H1 (cell line): ENCODE data around the gene RAB35. TPM values are rescaled to one million over a fixed set of nuclear protein-coding genes. Genes with fewer than 3 reads are reported as not detected.

Experiments used
- CTCF ChIA-PET: fragments of 300-600 bp; sonication (Branson Sonifier 250); formaldehyde crosslinking; loops from one replicate; lab custom pipeline; 2021; ENCODE audit not compliant: partially characterized antibody; lab: Charles Lee
- POLR2A ChIA-PET: fragments of 300-600 bp; sonication (Branson Sonifier 250); formaldehyde crosslinking; loops from one replicate; lab custom pipeline; 2021; ENCODE audit warnings: inconsistent platforms; ENCODE audit not compliant: partially characterized antibody; lab: Charles Lee
- DNase-seq, 2 experiments: peaks; one replicate each; pipeline versions ENCODE4 v3.0.0 to v3.0.0-alpha.2; 2010 to 2022; ENCODE audit warnings: low spot score in 2 of 2, low read depth in 1 of 2, mixed read lengths in 1 of 2
- FAIRE-seq: peaks from 2 replicates; lab custom pipeline; 2011; peaks lifted over from hg19 to GRCh38; lab: Jason Lieb, UNC
- H2AFZ ChIP-seq: 2 replicates; pipeline ENCODE4 v1.8.1; 2012; ENCODE audit warnings: low read length, inconsistent platforms
- H2AK5ac ChIP-seq: 2 replicates; pipeline ENCODE4 v1.6.1; 2013; ENCODE audit warnings: low read depth, low read length
- H2BK120ac ChIP-seq: replicated peaks from 2 replicates; pipeline ENCODE3; 2013; ENCODE audit warnings: low read depth, low read length, inconsistent platforms
- H2BK12ac ChIP-seq: 2 replicates; pipeline ENCODE4 v1.6.1; 2013; ENCODE audit warnings: low read depth, low read length
- H2BK15ac ChIP-seq: 2 replicates; pipeline ENCODE4 v1.6.1; 2013; ENCODE audit warnings: low read length
- H2BK20ac ChIP-seq: 2 replicates; pipeline ENCODE4 v1.6.1; 2013; ENCODE audit warnings: low read length
- H2BK5ac ChIP-seq: 2 replicates; pipeline ENCODE4 v1.6.1; 2013; ENCODE audit warnings: low read depth, low read length
- H3K14ac ChIP-seq: 2 replicates; pipeline ENCODE4 v1.6.1; 2013; ENCODE audit warnings: inconsistent platforms; ENCODE audit not compliant: insufficient read length
- H3K18ac ChIP-seq: 2 replicates; pipeline ENCODE4 v1.6.1; 2013; ENCODE audit warnings: low read length; ENCODE audit errors: extremely low read depth
- H3K23ac ChIP-seq: 2 replicates; pipeline ENCODE4 v1.6.1; 2013; ENCODE audit warnings: inconsistent platforms; ENCODE audit not compliant: insufficient read length
- H3K23me2 ChIP-seq: 2 replicates; pipeline ENCODE4 v1.6.1; 2013; ENCODE audit warnings: low read depth, low read length
- H3K27ac ChIP-seq: 2 replicates; pipeline ENCODE4 v1.6.1; 2011; ENCODE audit warnings: low read depth, low read length, inconsistent platforms
- H3K27me3 ChIP-seq, 4 experiments: replicated peaks in 1 of 4; 1 replicate in 1 of 4; 2 replicates in 3 of 4; pipeline versions ENCODE4 v1.6.1 to v1.8.1; 2011 to 2013; ENCODE audit warnings: low read length in 3 of 4, mild to moderate bottlenecking in 3 of 4, inconsistent platforms in 2 of 4, mixed read lengths in 2 of 4, moderate library complexity in 1 of 4; ENCODE audit not compliant: control insufficient read depth in 3 of 4, insufficient read depth in 3 of 4; ENCODE audit errors: extremely low read depth in 1 of 4
- H3K36me3 ChIP-seq, 4 experiments: 2 replicates each; pipeline versions ENCODE4 v1.6.1 to v1.8.1; 2011 to 2013; ENCODE audit warnings: mild to moderate bottlenecking in 4 of 4, low read length in 3 of 4, moderate library complexity in 2 of 4, control low read depth in 1 of 4, inconsistent platforms in 1 of 4; ENCODE audit not compliant: insufficient read depth in 4 of 4, control insufficient read depth in 2 of 4
- H3K4ac ChIP-seq: replicated peaks from 2 replicates; pipeline ENCODE3; 2013; ENCODE audit warnings: low read length, low read depth, mixed read lengths, inconsistent platforms; ENCODE audit not compliant: insufficient read length
- H3K4me1 ChIP-seq, 4 experiments: replicated peaks in 1 of 4; 1 replicate in 1 of 4; 2 replicates in 3 of 4; pipeline versions ENCODE4 v1.6.1 to v1.8.1; 2011 to 2013; ENCODE audit warnings: low read length in 3 of 4, inconsistent platforms in 2 of 4, mixed read lengths in 1 of 4; ENCODE audit not compliant: insufficient read depth in 4 of 4, control insufficient read depth in 3 of 4
- H3K4me2 ChIP-seq, 2 experiments: 2 replicates each; pipeline versions ENCODE4 v1.6.1 to v1.8.1; 2011 to 2013; ENCODE audit warnings: low read depth in 2 of 2, low read length in 2 of 2, control low read depth in 1 of 2, inconsistent platforms in 1 of 2, mild to moderate bottlenecking in 1 of 2; ENCODE audit not compliant: insufficient read depth in 1 of 2
- H3K4me3 ChIP-seq, 4 experiments: fragments of 200-600, 300-600 bp in 1 of 4; sonication (generic), shearing (Covaris generic), sonication (Bioruptor Twin) in 1 of 4; 2 replicates each; pipeline versions ENCODE4 v1.5.1 to v1.8.1; 2011 to 2016; ENCODE audit warnings: low read length in 4 of 4, low read depth in 3 of 4, control low read depth in 2 of 4, inconsistent platforms in 2 of 4, mild to moderate bottlenecking in 2 of 4, mixed read lengths in 1 of 4, moderate library complexity in 1 of 4; ENCODE audit not compliant: insufficient read depth in 2 of 4; ENCODE audit errors: extremely low read depth in 1 of 4
- H3K56ac ChIP-seq: replicated peaks from 2 replicates; pipeline ENCODE3; 2013; ENCODE audit warnings: low read depth, mild to moderate bottlenecking, mixed read lengths, low read length, inconsistent platforms; ENCODE audit not compliant: insufficient read length
- H3K79me1 ChIP-seq: 2 replicates; pipeline ENCODE4 v1.6.1; 2013; ENCODE audit warnings: low read depth, low read length, control low read depth
- H3K79me2 ChIP-seq, 2 experiments: 2 replicates each; pipeline versions ENCODE4 v1.6.1 to v1.8.1; 2012 to 2013; ENCODE audit warnings: low read length in 2 of 2, mild to moderate bottlenecking in 2 of 2, inconsistent platforms in 1 of 2; ENCODE audit not compliant: insufficient read depth in 2 of 2, control insufficient read depth in 1 of 2
- H3K9ac ChIP-seq, 4 experiments: replicated peaks in 1 of 4; 1 replicate in 1 of 4; 2 replicates in 3 of 4; pipeline versions ENCODE4 v1.6.1 to v1.8.1; 2011 to 2013; ENCODE audit warnings: low read depth in 3 of 4, low read length in 3 of 4, control low read depth in 2 of 4, mild to moderate bottlenecking in 2 of 4, moderate library complexity in 2 of 4, inconsistent platforms in 1 of 4; ENCODE audit errors: extremely low read depth in 1 of 4
- H3K9me3 ChIP-seq, 2 experiments: 2 replicates each; pipeline versions ENCODE4 v1.6.1 to v1.8.1; 2012 to 2013; ENCODE audit warnings: mild to moderate bottlenecking in 2 of 2, moderate library complexity in 2 of 2, control low read depth in 1 of 2, inconsistent platforms in 1 of 2, low read depth in 1 of 2, low read length in 1 of 2, mixed read lengths in 1 of 2; ENCODE audit not compliant: insufficient read depth in 2 of 2
- H4K20me1 ChIP-seq, 2 experiments: replicated peaks in 1 of 2; 2 replicates each; pipeline versions ENCODE3 to v1.8.1; 2011 to 2013; ENCODE audit warnings: inconsistent platforms in 2 of 2, low read length in 2 of 2, mild to moderate bottlenecking in 1 of 2; ENCODE audit not compliant: insufficient read depth in 2 of 2, control insufficient read depth in 1 of 2
- H4K5ac ChIP-seq: 2 replicates; pipeline ENCODE4 v1.6.1; 2013; ENCODE audit warnings: low read length, low read depth, mixed read lengths, inconsistent platforms; ENCODE audit not compliant: insufficient read length
- H4K8ac ChIP-seq: 2 replicates; pipeline ENCODE4 v1.8.0; 2013; ENCODE audit warnings: mild to moderate bottlenecking, moderate library complexity, low read length, inconsistent platforms; ENCODE audit not compliant: insufficient read depth; ENCODE audit errors: extremely low read depth
- H4K91ac ChIP-seq: replicated peaks from 2 replicates; pipeline ENCODE3; 2013; ENCODE audit warnings: low read length, mixed read lengths, inconsistent platforms; ENCODE audit not compliant: insufficient read length
- CBX8 ChIP-seq: fragments of 300-800, 300-1000 bp; sonication (generic); IDR thresholded peaks from 2 replicates; pipeline ENCODE4 v1.7.1; 2016; ENCODE audit warnings: low read depth, low read length, borderline replicate concordance
- CEBPB ChIP-seq: IDR thresholded peaks from 2 replicates; pipeline ENCODE4 v1.6.1; 2012; ENCODE audit warnings: low read depth, low read length
- CREB1 ChIP-seq: IDR thresholded peaks from 2 replicates; pipeline ENCODE4 v1.6.1; 2012; ENCODE audit warnings: inconsistent platforms
- SIX5 ChIP-seq: IDR thresholded peaks from 2 replicates; pipeline ENCODE4 v1.6.1; 2011; ENCODE audit warnings: mild to moderate bottlenecking, low read depth, low read length
- YY1 ChIP-seq: IDR thresholded peaks from 2 replicates; pipeline ENCODE4 v1.6.1; 2011; ENCODE audit warnings: low read depth, mild to moderate bottlenecking, low read length
- WGBS, 2 experiments: shearing (Covaris generic) in 1 of 2; methylation state at CpG; one replicate each; pipeline versions ENCODE4 v1.1.6 to v1.1.7; 2013 to 2015; ENCODE audit warnings: low lambda C conversion rate in 2 of 2, mixed read lengths in 2 of 2, inconsistent platforms in 1 of 2, low coverage in 1 of 2, missing lambda C conversion rate in 1 of 2; ENCODE audit not compliant: insufficient replicate concordance in 2 of 2, insufficient coverage in 1 of 2, insufficient read length in 1 of 2; ENCODE audit errors: extremely low coverage in 1 of 2, missing lambda C conversion rate in 1 of 2; 5-methylcytosine and 5-hydroxymethylcytosine counted together
- polyA plus RNA-seq, 7 experiments: library from polyadenylated mRNA; depleted of rRNA in 3 of 7; stranded (reverse) in 5 of 7; unstranded in 2 of 7; fragments of >200 nt in 5 of 7; fragments of 200-250 nt in 2 of 7; gene quantifications; 1 replicate in 5 of 7; 2 replicates in 1 of 7; 4 replicates in 1 of 7; pipeline versions ENCODE4 v1.2.1 to v1.2.3, GENCODE V29; 2011 to 2013; ENCODE audit warnings: missing spikeins in 2 of 7, mixed read lengths in 2 of 7
- total RNA-seq: library from RNA; stranded (reverse); fragmentation: NEBNext Ultra II Directional; extraction: Animal tissue kit (Norgen Biotek cat#: 25700); gene quantifications from 2 replicates; pipeline ENCODE4 v1.2.1, GENCODE V29; 2021

RAB35 gene
- total and polyA plus RNA-seq, 2 of the 8 experiments (the other 6 are each of a cell fraction or from before 2014, with no cell fraction given), result 33.4 to 39.0 TPM

DNA sequence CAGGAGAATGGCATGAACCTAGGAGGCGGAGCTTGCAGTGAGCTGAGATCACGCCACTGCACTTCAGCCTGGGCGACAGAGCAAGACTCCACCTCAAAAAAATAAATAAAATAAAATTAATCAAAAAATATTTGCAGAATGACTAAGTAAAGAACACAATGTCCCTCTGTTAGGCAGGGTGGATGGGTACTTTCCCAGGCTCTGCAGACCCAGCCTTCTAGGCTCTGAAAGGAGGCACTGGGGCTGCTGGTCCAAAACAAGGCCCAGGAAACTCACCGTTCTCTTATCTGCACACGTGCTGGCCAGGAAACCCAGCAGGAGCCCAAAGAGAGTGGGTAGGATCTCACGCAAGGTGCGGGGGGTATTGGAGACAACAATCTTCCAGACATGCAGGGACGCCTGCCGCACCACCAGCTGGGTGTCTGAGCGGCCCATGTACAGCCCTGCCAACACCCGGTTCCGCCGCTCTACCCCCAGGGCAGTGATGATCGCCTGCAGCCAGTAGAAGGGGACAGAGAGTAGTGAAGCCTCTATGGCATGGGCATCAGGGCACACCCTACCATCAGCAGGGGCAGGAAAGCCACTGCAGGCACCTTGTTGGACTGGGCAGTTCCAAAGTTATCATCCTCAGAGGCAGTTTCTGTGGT is 25.8 kb upstream of the RAB35 start:
- no peaks in the 10 kb centered on the region for H3K23me2 ChIP-seq
- H2BK15ac ChIP-seq, result no peak overlapping the region
- no peak overlapping the region for H2BK120ac ChIP-seq
- H3K27me3 ChIP-seq, result no peaks in the 10 kb centered on the region
- 94% methylated on average over 14 of the region's 14 CpGs; no CpG with 5 or more reads in 1 of the 2 experiments for WGBS, 2 experiments
- H2AK5ac ChIP-seq, result no peak overlapping the region
- no peak overlapping the region for H3K56ac ChIP-seq
- no peak overlapping the region for H2BK20ac ChIP-seq
- H3K27ac ChIP-seq, result no peak overlapping the region
- no peak overlapping the region for H3K23ac ChIP-seq
- no peak for DNase-seq
- no peaks in the 10 kb centered on the region; a peak in 1 of 7 replicates for H3K4me1 ChIP-seq
- no peak overlapping the region for H2BK5ac ChIP-seq
- H3K79me1 ChIP-seq, result peaks cover 2% of the 10 kb centered on the region; the same call in 1 of the 2 replicates
- H3K4me3 ChIP-seq, result no peak overlapping the region
- H2AFZ ChIP-seq, result no peak overlapping the region
- no peak for FAIRE-seq
- no peak overlapping the region for H3K18ac ChIP-seq
- H4K91ac ChIP-seq, result no peak overlapping the region
- no peak overlapping the region for H3K4me2 ChIP-seq
- no peak overlapping the region for H3K9ac ChIP-seq
- no peak overlapping the region for H4K5ac ChIP-seq
- H3K36me3 ChIP-seq, result peaks cover 66 to 89% (median 79%) of the 10 kb centered on the region in 4 experiments
- no peak overlapping the region for H3K4ac ChIP-seq
- H2BK12ac ChIP-seq, result no peak overlapping the region
- no peak for TF ChIP-seq CBX8
- no peak for TF ChIP-seq CEBPB
- no peak for TF ChIP-seq SIX5
- TF ChIP-seq YY1, result no peak
- no peak for TF ChIP-seq CREB1
- no peak overlapping the region for H4K8ac ChIP-seq
- no peaks in the 10 kb centered on the region for H3K79me2 ChIP-seq
- POLR2A ChIA-PET, result interaction anchor here (1.1 to 2.0 kb wide), 2 partner anchors 59 to 79 kb away, joined by 3 to 7 read pairs; partner anchors contain the start of gene RPLP0
- H4K20me1 ChIP-seq, result peaks cover 0 to 14% of the 10 kb centered on the region in 2 experiments
- no peak overlapping the region for H3K14ac ChIP-seq
- CTCF ChIA-PET, result interaction anchor here (0.6 to 0.7 kb wide), 2 partner anchors 59 to 1361 kb away, joined by 3 read pairs; partner anchors contain the start of gene RPLP0
- H3K9me3 ChIP-seq, result no peaks in the 10 kb centered on the region
